HEK293 (cell line): ENCODE data around the gene PTPRN2.

Source experiments
- ZBTB49 ChIP-seq: fragments of 450-650 bp; formaldehyde crosslinking; IDR thresholded peaks from 2 replicates; pipeline ENCODE4 v1.5.1; 2016; ENCODE audit warnings: missing biosample characterization, missing genetic modification characterization, low read depth
- ZNF221 ChIP-seq: fragments of 450-650 bp; formaldehyde crosslinking; IDR thresholded peaks from 2 replicates; pipeline ENCODE4 v1.5.1; 2017; ENCODE audit warnings: missing biosample characterization, missing genetic modification characterization, borderline replicate concordance
- ZNF23 ChIP-seq: fragments of 450-650 bp; formaldehyde crosslinking; IDR thresholded peaks from 2 replicates; pipeline ENCODE4 v1.5.1; 2016; ENCODE audit warnings: missing biosample characterization, missing genetic modification characterization, borderline replicate concordance
- ZSCAN16 ChIP-seq: fragments of 450-650 bp; formaldehyde crosslinking; IDR thresholded peaks from 2 replicates; pipeline ENCODE4 v1.5.1; 2016; ENCODE audit warnings: missing biosample characterization, missing genetic modification characterization
- TF ChIP-seq, protein P1 (sequence below): fragments of 450-650 bp; formaldehyde crosslinking; IDR thresholded peaks from 2 replicates; pipeline ENCODE4 v1.5.1; 2016; ENCODE audit warnings: missing biosample characterization, missing genetic modification characterization

GRCh38 chr7:157735826-157736225 is 851.8 kb downstream of the PTPRN2 start:
- no peak for TF ChIP-seq ZNF221 (tag by site-specific recombination)
- TF ChIP-seq, protein P1, sequence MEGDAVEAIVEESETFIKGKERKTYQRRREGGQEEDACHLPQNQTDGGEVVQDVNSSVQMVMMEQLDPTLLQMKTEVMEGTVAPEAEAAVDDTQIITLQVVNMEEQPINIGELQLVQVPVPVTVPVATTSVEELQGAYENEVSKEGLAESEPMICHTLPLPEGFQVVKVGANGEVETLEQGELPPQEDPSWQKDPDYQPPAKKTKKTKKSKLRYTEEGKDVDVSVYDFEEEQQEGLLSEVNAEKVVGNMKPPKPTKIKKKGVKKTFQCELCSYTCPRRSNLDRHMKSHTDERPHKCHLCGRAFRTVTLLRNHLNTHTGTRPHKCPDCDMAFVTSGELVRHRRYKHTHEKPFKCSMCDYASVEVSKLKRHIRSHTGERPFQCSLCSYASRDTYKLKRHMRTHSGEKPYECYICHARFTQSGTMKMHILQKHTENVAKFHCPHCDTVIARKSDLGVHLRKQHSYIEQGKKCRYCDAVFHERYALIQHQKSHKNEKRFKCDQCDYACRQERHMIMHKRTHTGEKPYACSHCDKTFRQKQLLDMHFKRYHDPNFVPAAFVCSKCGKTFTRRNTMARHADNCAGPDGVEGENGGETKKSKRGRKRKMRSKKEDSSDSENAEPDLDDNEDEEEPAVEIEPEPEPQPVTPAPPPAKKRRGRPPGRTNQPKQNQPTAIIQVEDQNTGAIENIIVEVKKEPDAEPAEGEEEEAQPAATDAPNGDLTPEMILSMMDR, result no peak
- no peak for TF ChIP-seq ZSCAN16 (tag by site-specific recombination)
- TF ChIP-seq ZNF23 (tag by site-specific recombination), result no peak
- TF ChIP-seq ZBTB49 (tag by site-specific recombination), result no peak
